ENCODE data around the gene ZSWIM5.
"Not testable (repeated sequence)": the region's sequence is repeated elsewhere in the genome, so short reads cannot be mapped to it uniquely, and the experiment has no call there.

The ZSWIM5 gene

DNA sequence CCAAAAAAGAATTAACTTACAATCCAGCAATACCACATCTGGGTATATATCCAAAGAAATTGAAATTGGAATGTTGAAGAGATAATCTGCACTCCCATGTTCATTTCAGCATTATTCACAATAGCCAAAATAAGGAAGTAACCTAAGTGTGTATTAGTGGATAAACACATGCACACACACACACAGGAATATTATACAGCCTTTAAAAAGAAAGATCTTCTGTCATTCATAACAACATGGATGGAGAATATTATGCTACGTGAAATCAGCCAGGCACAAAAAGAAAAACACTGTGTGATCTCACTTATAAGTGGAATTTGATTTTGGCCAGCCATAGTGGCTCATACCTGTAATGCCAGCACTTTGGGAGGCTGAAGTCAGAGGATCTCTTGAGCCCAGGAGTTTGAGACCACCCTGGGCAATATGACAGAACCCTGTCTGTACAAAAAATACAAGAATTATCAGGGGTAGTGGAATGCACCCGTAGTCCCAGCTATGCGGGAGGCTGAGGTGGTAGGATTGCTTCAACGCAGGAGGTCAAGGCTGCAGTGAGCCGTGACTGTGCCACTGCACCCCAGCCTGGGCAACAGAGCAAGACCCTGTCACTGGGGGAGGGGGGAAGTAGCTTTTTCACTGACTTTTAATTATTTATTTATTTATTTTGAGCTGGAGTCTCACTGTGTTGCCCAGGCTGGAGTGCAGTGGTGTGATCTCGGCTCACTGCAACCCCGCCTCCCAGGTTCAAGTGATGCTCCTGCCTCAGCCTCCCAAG is 210.8 kb downstream of the ZSWIM5 start:
- DNase-seq, result no peak

DNA sequence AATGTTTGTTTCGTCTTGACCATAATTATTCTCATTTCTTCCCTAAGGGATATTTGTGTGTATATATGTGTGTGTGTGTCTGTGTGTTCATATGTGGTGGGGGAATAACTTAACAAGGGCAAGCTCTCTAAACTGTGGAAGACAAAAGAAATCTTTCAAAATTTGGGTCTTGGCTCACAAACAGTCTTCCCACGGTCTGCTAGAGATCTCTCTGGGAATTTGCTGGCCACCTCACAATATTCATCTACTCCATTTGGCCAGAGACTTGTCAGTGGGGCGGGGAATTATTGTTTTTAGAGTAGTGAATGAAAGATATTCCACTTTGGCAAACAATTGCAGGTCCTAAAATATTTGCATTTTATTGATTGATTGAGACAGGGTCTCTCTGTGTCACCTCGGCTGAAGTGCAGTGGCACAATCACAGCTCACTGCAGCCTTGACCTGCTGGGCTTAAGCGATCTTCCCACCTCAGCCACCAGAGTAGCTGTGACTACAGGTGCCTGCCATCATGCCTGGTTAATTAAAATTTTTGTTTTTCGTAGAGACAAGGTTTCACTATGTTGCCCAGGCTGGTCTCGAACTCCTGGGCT is 212.0 kb downstream of the ZSWIM5 start:
- no peak for DNase-seq

DNA sequence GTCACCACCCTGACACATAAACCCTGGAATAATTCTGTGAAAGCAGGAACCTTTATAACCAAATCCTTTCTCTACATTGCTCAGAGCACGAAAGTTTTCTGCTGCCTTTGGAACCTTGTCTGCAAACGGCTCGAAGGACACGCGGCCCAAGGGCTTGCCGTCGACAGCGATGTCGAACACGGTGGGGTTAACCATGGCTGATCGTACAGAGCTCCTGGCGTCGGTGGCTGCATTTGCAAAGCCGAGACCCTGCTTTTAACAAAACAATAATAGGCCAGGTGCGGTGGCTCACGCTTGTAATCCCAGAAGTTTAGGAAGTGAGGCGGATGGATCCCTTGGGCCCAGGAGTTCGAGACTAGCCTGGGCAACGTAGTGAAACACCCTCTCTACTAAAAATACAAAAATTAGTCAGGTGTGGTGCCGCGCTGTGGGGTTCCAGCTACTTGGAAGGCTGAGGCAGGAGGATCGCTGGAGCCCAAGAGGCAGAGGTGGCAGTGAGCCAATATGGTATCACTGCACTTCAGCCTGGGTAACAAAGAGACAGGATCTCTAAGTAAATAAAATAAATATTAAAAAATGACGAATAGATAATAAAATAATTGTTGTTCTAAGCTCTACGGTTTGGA is 217.8 kb downstream of the ZSWIM5 start:
- no peak for DNase-seq

GRCh38 chr1:44985747-44986359 is 220.6 kb downstream of the ZSWIM5 start:
- DNase-seq, result no peak

DNA sequence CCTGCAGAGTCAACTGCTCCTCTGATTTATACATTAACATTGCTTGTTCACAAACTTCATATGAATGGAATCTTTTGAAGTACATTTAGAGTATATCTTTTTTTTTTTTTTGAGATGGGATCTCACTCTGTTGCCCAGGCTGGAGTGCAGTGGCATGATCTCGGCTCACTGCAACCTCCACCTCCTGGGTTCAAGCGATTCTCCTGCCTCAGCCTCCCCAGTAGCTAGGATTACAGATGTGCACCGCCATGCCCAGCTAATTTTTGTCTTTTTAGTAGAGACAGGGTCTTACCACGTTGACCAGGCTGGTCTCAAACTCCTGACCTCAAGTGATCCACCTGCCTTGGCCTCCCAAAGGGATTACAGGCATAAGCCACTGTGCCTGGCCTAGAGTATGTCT is 229.0 kb downstream of the ZSWIM5 start:
- not testable (repeated sequence) for DNase-seq

GRCh38 chr1:44976252-44976651 is 230.2 kb downstream of the ZSWIM5 start:
- DNase-seq, result no peak

DNA sequence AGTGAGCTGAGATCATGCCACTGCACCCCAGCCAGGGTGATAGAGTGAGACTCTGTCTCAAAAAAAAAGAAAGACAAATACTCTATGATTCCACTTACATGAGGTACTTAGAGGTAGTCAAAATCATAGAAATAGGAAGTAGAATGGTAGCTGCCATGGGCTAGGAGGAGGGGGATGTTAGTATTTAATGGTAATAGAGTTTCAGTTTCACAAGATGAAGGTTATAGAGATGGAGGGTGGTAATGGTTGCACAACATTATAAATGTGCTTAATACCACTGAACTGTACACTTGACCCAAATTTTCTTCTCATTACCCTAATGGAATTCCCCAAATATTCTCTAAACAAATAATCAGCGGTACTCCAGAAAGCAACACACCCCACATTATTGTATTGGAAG is 232.8 kb downstream of the ZSWIM5 start:
- no peak for DNase-seq

DNA sequence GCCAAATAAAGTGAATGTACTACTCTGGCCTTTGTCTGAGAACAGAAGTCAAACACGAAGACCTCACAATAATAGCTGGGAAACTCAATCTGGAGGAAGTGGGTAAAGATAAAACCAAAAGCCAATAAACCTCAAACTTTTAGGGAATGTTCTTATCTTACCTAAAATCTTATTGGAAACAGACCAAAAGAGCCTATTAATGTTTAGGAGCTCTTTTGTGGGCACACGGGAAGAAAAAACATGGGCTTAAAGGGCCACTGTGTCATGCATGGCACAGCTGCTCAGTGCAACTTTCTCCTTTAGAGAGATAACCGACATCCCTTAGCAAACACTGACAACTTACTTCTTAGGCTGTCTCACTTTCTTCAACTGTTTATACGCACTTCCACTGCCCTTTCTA is 236.1 kb downstream of the ZSWIM5 start:
- no peak for DNase-seq

Measured in NCI-H146 (cell line).